AG10803 (cell line): ENCODE data around the gene ACBD6.

ENCODE experiments used
- DNase-seq: peaks from one replicate; pipeline ENCODE4 v3.0.0; 2010; ENCODE audit warnings: low read depth
- H3K4me3 ChIP-seq: 2 replicates; pipeline ENCODE4 v1.5.1; 2011; ENCODE audit warnings: mild to moderate bottlenecking, low read length, control low read depth
- CTCF ChIP-seq: conservative IDR thresholded peaks from 2 replicates; pipeline ENCODE4 v1.5.1; 2011; ENCODE audit warnings: mild to moderate bottlenecking, low read length, control low read depth, inconsistent platforms

The ACBD6 gene

GRCh38 chr1:180266275-180267210 is 235.8 kb downstream of the ACBD6 start:
- H3K4me3 ChIP-seq = no peak overlapping the region
- no peak for TF ChIP-seq CTCF
- no peak for DNase-seq

GRCh38 chr1:180265871-180266270 is 236.5 kb downstream of the ACBD6 start:
- no peak overlapping the region for H3K4me3 ChIP-seq
- no peak for DNase-seq
- no peak for TF ChIP-seq CTCF

GRCh38 chr1:180265201-180265600 is 237.2 kb downstream of the ACBD6 start:
- no peak for TF ChIP-seq CTCF
- no peak overlapping the region for H3K4me3 ChIP-seq
- DNase-seq = no peak

GRCh38 chr1:180264595-180264994 is 237.8 kb downstream of the ACBD6 start:
- H3K4me3 ChIP-seq = no peak overlapping the region
- DNase-seq = no peak
- no peak for TF ChIP-seq CTCF

- H3K4me3 ChIP-seq = no peak overlapping the region
- no peak for TF ChIP-seq CTCF
- DNase-seq = no peak
Observed at GRCh38 chr1:180262628-180263488, 239.5 kb downstream of the ACBD6 start.

- no peak overlapping the region for H3K4me3 ChIP-seq
- no peak for TF ChIP-seq CTCF
- peak; percentile 21 for DNase-seq
Observed at GRCh38 chr1:180261524-180262155, 240.7 kb downstream of the ACBD6 start.
